Measurements from ENCODE around the gene RNU6-8. TPM values are rescaled to one million over a fixed set of nuclear protein-coding genes. Genes with fewer than 3 reads are reported as not detected.

The RNU6-8 gene
- total RNA-seq, 1 donor from 2014 or later, result not detected

DNA sequence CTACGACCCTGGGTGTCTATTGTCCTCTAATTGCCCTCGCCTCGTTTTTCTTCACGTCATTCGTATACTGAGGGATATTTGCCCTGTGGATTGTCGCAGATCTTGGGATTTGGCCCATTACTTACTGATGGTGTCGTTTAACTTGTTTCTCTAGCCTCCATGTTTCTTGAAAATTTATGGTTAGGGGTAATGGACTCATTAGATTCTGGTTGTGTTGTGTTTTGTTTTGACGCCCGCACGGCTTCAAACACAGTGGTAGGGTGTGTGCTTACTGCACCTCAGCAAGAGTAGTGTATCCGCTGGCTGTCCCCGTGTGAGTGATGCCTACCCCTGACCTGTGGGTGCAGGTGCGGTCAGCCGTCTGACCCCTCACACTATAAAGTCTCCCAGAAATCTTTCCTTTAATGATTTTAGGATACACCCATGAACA lies 874 bp upstream of the RNU6-8 start:
- POLR2A ChIA-PET, result interaction anchor here (0.6 to 3.0 kb wide), 10 partner anchors 15 to 1177 kb away, joined by 3 to 53 read pairs (median 3); partner anchors contain the start of genes ARHGAP5, DTD2, HEATR5A and NUBPL

GRCh38 chr14:32202491-32202997 lies 525 bp downstream of the RNU6-8 start:
- intact Hi-C loops (cut with micrococcal nuclease), result loop anchor here (2.0 to 10.0 kb wide), 4 partner anchors 50 to 1328 kb away; partner anchors contain the start of genes AP4S1, COCH and STRN3
- no peak for ATAC-seq (ENCODE audit: low read depth)
- no peak for DNase-seq
- peaks cover 51% of the 10 kb centered on the region for H3K4me1 Mint-ChIP-seq
- peak overlapping the region; percentile 100 for H3K27ac Mint-ChIP-seq
- CTCF ChIA-PET, result interaction anchor here (0.8 kb wide), 1 partner anchor 49 kb away, joined by 3 read pairs; no protein-coding TSS in a partner anchor
- no peaks in the 10 kb centered on the region for H3K9me3 Mint-ChIP-seq
- POLR2A ChIA-PET, result interaction anchor here (1.1 to 3.0 kb wide), 5 partner anchors 122 to 1176 kb away, joined by 3 to 53 read pairs (median 4); partner anchors contain the start of genes ARHGAP5, DTD2, HEATR5A and STRN3
- TF ChIP-seq, protein P1, sequence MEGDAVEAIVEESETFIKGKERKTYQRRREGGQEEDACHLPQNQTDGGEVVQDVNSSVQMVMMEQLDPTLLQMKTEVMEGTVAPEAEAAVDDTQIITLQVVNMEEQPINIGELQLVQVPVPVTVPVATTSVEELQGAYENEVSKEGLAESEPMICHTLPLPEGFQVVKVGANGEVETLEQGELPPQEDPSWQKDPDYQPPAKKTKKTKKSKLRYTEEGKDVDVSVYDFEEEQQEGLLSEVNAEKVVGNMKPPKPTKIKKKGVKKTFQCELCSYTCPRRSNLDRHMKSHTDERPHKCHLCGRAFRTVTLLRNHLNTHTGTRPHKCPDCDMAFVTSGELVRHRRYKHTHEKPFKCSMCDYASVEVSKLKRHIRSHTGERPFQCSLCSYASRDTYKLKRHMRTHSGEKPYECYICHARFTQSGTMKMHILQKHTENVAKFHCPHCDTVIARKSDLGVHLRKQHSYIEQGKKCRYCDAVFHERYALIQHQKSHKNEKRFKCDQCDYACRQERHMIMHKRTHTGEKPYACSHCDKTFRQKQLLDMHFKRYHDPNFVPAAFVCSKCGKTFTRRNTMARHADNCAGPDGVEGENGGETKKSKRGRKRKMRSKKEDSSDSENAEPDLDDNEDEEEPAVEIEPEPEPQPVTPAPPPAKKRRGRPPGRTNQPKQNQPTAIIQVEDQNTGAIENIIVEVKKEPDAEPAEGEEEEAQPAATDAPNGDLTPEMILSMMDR (IDR thresholded peaks at IDR 0.05), result no peak
- H3K27me3 Mint-ChIP-seq, result no peaks in the 10 kb centered on the region
- H3K4me3 Mint-ChIP-seq, result peak overlapping the region; percentile 87
- peaks cover 10% of the 10 kb centered on the region for H3K36me3 Mint-ChIP-seq (ENCODE audit: low read depth)

More for the DNA sequence above, 874 bp upstream of the RNU6-8 start:
- DNase-seq (no peak), ATAC-seq (ENCODE audit: low read depth) (no peak)
- H3K27ac Mint-ChIP-seq, result peak overlapping the region; percentile 100
- H3K36me3 Mint-ChIP-seq (ENCODE audit: low read depth), result peaks cover 10% of the 10 kb centered on the region
- H3K9me3 Mint-ChIP-seq, result no peaks in the 10 kb centered on the region
- intact Hi-C loops (cut with micrococcal nuclease), result loop anchor here (1.0 to 10.0 kb wide), 10 partner anchors 49 to 1329 kb away; partner anchors contain the start of genes AP4S1, ARHGAP5, COCH and DTD2
- no peaks in the 10 kb centered on the region for H3K27me3 Mint-ChIP-seq
- H3K4me1 Mint-ChIP-seq, result peaks cover 51% of the 10 kb centered on the region
- CTCF ChIA-PET, result interaction anchor here (1.0 kb wide), 2 partner anchors 127 to 130 kb away, joined by 4 read pairs; partner anchors contain the start of gene ARHGAP5
- TF ChIP-seq, protein P1 (IDR thresholded peaks at IDR 0.05), result no peak
- peak overlapping the region; percentile 87 for H3K4me3 Mint-ChIP-seq

- Mint-ChIP-seq H3K36me3 (ENCODE audit: low read depth) (peaks cover 10% of the 10 kb centered on the region), H3K27ac (peak within 1 kb of the TSS; percentile 100), H3K4me1 (peaks cover 51% of the 10 kb centered on the region), H3K4me3 (peak within 1 kb of the TSS; percentile 87), H3K27me3 (no peaks in the 10 kb centered on the region), H3K9me3 (no peaks in the 10 kb centered on the region)
- no peak for ATAC-seq (ENCODE audit: low read depth)
- no peak for DNase-seq
- ChIA-PET POLR2A (interaction anchor here (1.1 to 3.0 kb wide), 4 partner anchors 122 to 1175 kb away, joined by 3 to 53 read pairs (median 4); partner anchors contain the start of genes ARHGAP5, HEATR5A and STRN3), CTCF (no interaction called here)
- TF ChIP-seq, protein P1 (IDR thresholded peaks at IDR 0.05), result no peak
- intact Hi-C loops (cut with micrococcal nuclease), result loop anchor here (2.0 to 10.0 kb wide), 6 partner anchors 15 to 1643 kb away; partner anchors contain the start of genes AP4S1, COCH, G2E3 and STRN3
Measured at GRCh38 chr14:32201816-32202490, 1.1 kb downstream of the RNU6-8 start, which contains the start of gene RNU6-7. TSS of gene RNU6-7 (plus strand) at chr14:32202045.

- Mint-ChIP-seq H3K4me1 (peaks cover 46% of the 10 kb centered on the region), H3K36me3 (ENCODE audit: low read depth) (peaks cover 10% of the 10 kb centered on the region), H3K27ac (peak overlapping the region; percentile 100), H3K4me3 (peak overlapping the region; percentile 87), H3K9me3 (no peaks in the 10 kb centered on the region), H3K27me3 (no peaks in the 10 kb centered on the region)
- ATAC-seq (ENCODE audit: low read depth) (peak; percentile 67), DNase-seq (peak; percentile 87)
- ChIA-PET POLR2A (interaction anchor here (1.1 to 3.0 kb wide), 2 partner anchors 125 to 781 kb away, joined by 3 to 53 read pairs; partner anchors contain the start of genes ARHGAP5 and HEATR5A), CTCF (no interaction called here)
- intact Hi-C loops (cut with micrococcal nuclease), result loop anchor here (2.0 to 10.0 kb wide), 5 partner anchors 15 to 1643 kb away; partner anchors contain the start of genes AP4S1, COCH, G2E3 and STRN3
- TF ChIP-seq, protein P1 (IDR thresholded peaks at IDR 0.05), result no peak
Measured at GRCh38 chr14:32201193-32201815, 1.8 kb downstream of the RNU6-8 start.

All from activated B cell treated with CpG ODN at 0.5 μM for 24 hours (primary cell).